Stimulated activated CD4-positive, alpha-beta T cell treated with anti-CD3 and anti-CD28 coated beads, Interleukin-4, amount 100 ng/mL, for 1 hour (primary cell): ENCODE measurements around the gene DGAT2L6.
A peak's percentile ranks its signal among the peaks of the same experiment; 100 is the strongest.

Experiments
- DNase-seq: peaks from one replicate; pipeline ENCODE4 v3.0.0-alpha.2; 2020

The DGAT2L6 gene

GRCh38 chrX:70176938-70177533 is at the start of gene DGAT2L6:
Gene DGAT2L6 (plus strand): TSS chrX:70177483. CDS start chrX:70177583, 100 bp downstream.
- no peak for DNase-seq

GRCh38 chrX:70128071-70128470 is 49.2 kb upstream of the DGAT2L6 start:
- DNase-seq: no peak

GRCh38 chrX:70129816-70130215 is 47.5 kb upstream of the DGAT2L6 start:
- no peak for DNase-seq

GRCh38 chrX:70132224-70132623 is 45.1 kb upstream of the DGAT2L6 start:
- DNase-seq: no peak

GRCh38 chrX:70132877-70133302 is 44.4 kb upstream of the DGAT2L6 start:
- DNase-seq: no peak

GRCh38 chrX:70133303-70134115 is 43.8 kb upstream of the DGAT2L6 start, which contains the start of gene IGBP1:
Gene IGBP1 (plus strand): TSS chrX:70133447. CDS start chrX:70133948, 501 bp downstream.
- DNase-seq: peak; percentile 59

GRCh38 chrX:70134116-70134477 is 43.2 kb upstream of the DGAT2L6 start:
- no peak for DNase-seq

GRCh38 chrX:70138622-70139021 is 38.7 kb upstream of the DGAT2L6 start:
- DNase-seq: no peak

- DNase-seq: no peak
Measured at GRCh38 chrX:70139736-70140135, 37.5 kb upstream of the DGAT2L6 start.

- no peak for DNase-seq
Measured at GRCh38 chrX:70141373-70141772, 35.9 kb upstream of the DGAT2L6 start.

- DNase-seq: no peak
Measured at GRCh38 chrX:70166601-70167590, 10.4 kb upstream of the DGAT2L6 start.

GRCh38 chrX:70168238-70169188 is 8.8 kb upstream of the DGAT2L6 start:
- no peak for DNase-seq

GRCh38 chrX:70169281-70169680 is 8.0 kb upstream of the DGAT2L6 start:
- no peak for DNase-seq

- no peak for DNase-seq
Measured at GRCh38 chrX:70171624-70172023, 5.7 kb upstream of the DGAT2L6 start.

GRCh38 chrX:70172221-70172620 is 5.1 kb upstream of the DGAT2L6 start:
- DNase-seq: no peak

- DNase-seq: no peak
Measured at GRCh38 chrX:70172964-70173363, 4.3 kb upstream of the DGAT2L6 start.

GRCh38 chrX:70174754-70175153 is 2.5 kb upstream of the DGAT2L6 start:
- no peak for DNase-seq

GRCh38 chrX:70175338-70175737 is 1.9 kb upstream of the DGAT2L6 start:
- DNase-seq: no peak

- no peak for DNase-seq
Measured at GRCh38 chrX:70183091-70183490, 5.8 kb downstream of the DGAT2L6 start.

- no peak for DNase-seq
Measured at GRCh38 chrX:70190225-70190624, 12.9 kb downstream of the DGAT2L6 start.

GRCh38 chrX:70196961-70197720 is 19.9 kb downstream of the DGAT2L6 start:
- peak; percentile 52 for DNase-seq
